ENCODE measurements around the gene AKAP8. TPM values are rescaled to one million over a fixed set of nuclear protein-coding genes. Genes with fewer than 3 reads are reported as not detected.

Gene AKAP8
- total and polyA plus RNA-seq, 9 of the 15 experiments (the other 6 are each of a cell fraction or from before 2014, with no cell fraction given), result 3.4 to 56.5 (median 15.0) TPM

- TF ChIP-seq THAP7 (CRISPR knock-in tag; IDR thresholded peaks at IDR 0.05) (no peak), SAFB (IDR thresholded peaks at IDR 0.05; ENCODE audit: borderline replicate concordance, low read depth, low read length) (no peak), ELF1 (tag; IDR thresholded peaks at IDR 0.05) (no peak), PRPF4 (IDR thresholded peaks at IDR 0.05; ENCODE audit: insufficient read depth, low read depth, low read length, poor library complexity, severe bottlenecking) (no peak)
These were observed 18.2 kb upstream of the AKAP8 start (continued) for GRCh38 chr19:15397782-15398181.

- no peak for FAIRE-seq
- Histone ChIP-seq H3K9me3 (replicated peaks; ENCODE audit: control insufficient read depth, insufficient read depth, low read depth, low read length) (no peaks in the 10 kb centered on the region), H4K20me1 (replicated peaks; ENCODE audit: control insufficient read depth, insufficient read depth, low read length) (no peaks in the 10 kb centered on the region; the same call in 1 of the 2 replicates), H2AFZ (ENCODE audit: low read depth, low read length) (no peak overlapping the region), H3K4me2 (ENCODE audit: insufficient read depth, low read length) (no peak overlapping the region), H3K9ac (ENCODE audit: insufficient read depth in 1 of 2, low read depth in 2 of 2, low read length in 2 of 2) (no peak overlapping the region), H3K27me3 (ENCODE audit: control insufficient read depth in 2 of 2, insufficient read depth in 2 of 2, low read length in 2 of 2) (no peaks in the 10 kb centered on the region), H3K4me1 (replicated peaks in 1 of 2; ENCODE audit: control insufficient read depth in 2 of 2, insufficient read depth in 2 of 2, low read length in 2 of 2) (peaks cover 0 to 11% of the 10 kb centered on the region in 2 experiments; a peak in 1 of 5 replicates), H3K27ac (ENCODE audit: extremely low read depth, low read depth, low read length) (no peak overlapping the region), H3K79me2 (ENCODE audit: control insufficient read depth, insufficient read depth, low read length) (peaks cover 17% of the 10 kb centered on the region), H3K9me1 (ENCODE audit: control insufficient read depth, insufficient read depth, low read length) (no peaks in the 10 kb centered on the region), H3K4me3 (no peak overlapping the region), H3K36me3 (ENCODE audit: control insufficient read depth, insufficient read depth, low read length) (peaks cover 88% of the 10 kb centered on the region)
- no peak for DNase-seq (ENCODE audit: extremely low read depth in 1 of 4, low spot score in 3 of 4)
- intact Hi-C loops (cut with micrococcal nuclease) (no loop called here), in situ Hi-C loops (cut with MboI) (no loop called here)
- no TSS peak for BruUV-seq (replicated peaks)
- ATAC-seq, result no peak
- 94% methylated on average over 6 of the region's 6 CpGs for WGBS (ENCODE audit: insufficient coverage, low coverage, missing lambda C conversion rate)
- ChIA-PET CTCF (ENCODE audit: low intra/inter-chr PET ratio) (no interaction called here), POLR2A (interaction anchor here (0.7 to 1.4 kb wide), 3 partner anchors 18 to 370 kb away, joined by 3 to 4 read pairs (median 3); partner anchors contain the start of gene AKAP8L)
- TF ChIP-seq REST (IDR thresholded peaks at IDR 0.05; ENCODE audit: borderline replicate concordance), result no peak
- TF ChIP-seq REST (CRISPR knock-in tag; IDR thresholded peaks at IDR 0.05; ENCODE audit: low read depth), result no peak
- TF ChIP-seq TAF15 (IDR thresholded peaks at IDR 0.05; ENCODE audit: low read depth, low read length), result no peak
These were observed 17.6 kb upstream of the AKAP8 start for GRCh38 chr19:15397236-15397635.
